ENCODE measurements around the gene TCEA3.

Gene TCEA3

GRCh38 chr1:23446661-23447310, 22.2 kb upstream of the TCEA3 start:
- Histone ChIP-seq H3K79me2 (ENCODE audit: control insufficient read depth, low read length) (no peaks in the 10 kb centered on the region), H3K36me3 (ENCODE audit: control insufficient read depth, low read length) (no peaks in the 10 kb centered on the region), H3F3A (ENCODE audit: control insufficient read depth, insufficient read depth) (no peaks in the 10 kb centered on the region), H3K27ac (ENCODE audit: low read depth, low read length) (no peak overlapping the region), H4K20me1 (ENCODE audit: control insufficient read depth, insufficient read depth, low read depth, low read length) (no peaks in the 10 kb centered on the region), H3K9me2 (replicated peaks; ENCODE audit: control insufficient read depth, low read length) (no peaks in the 10 kb centered on the region), H3K27me3 (ENCODE audit: control insufficient read depth, low read length) (no peaks in the 10 kb centered on the region), H3K4me1 (ENCODE audit: control insufficient read depth, low read length) (no peaks in the 10 kb centered on the region), H3K9me3 (ENCODE audit: control insufficient read depth, insufficient read depth, low read length) (no peaks in the 10 kb centered on the region), H3K4me2 (ENCODE audit: low read length) (no peak overlapping the region), H3K4me3 (ENCODE audit: low read length) (no peak overlapping the region)
- TF ChIP-seq, protein P1, sequence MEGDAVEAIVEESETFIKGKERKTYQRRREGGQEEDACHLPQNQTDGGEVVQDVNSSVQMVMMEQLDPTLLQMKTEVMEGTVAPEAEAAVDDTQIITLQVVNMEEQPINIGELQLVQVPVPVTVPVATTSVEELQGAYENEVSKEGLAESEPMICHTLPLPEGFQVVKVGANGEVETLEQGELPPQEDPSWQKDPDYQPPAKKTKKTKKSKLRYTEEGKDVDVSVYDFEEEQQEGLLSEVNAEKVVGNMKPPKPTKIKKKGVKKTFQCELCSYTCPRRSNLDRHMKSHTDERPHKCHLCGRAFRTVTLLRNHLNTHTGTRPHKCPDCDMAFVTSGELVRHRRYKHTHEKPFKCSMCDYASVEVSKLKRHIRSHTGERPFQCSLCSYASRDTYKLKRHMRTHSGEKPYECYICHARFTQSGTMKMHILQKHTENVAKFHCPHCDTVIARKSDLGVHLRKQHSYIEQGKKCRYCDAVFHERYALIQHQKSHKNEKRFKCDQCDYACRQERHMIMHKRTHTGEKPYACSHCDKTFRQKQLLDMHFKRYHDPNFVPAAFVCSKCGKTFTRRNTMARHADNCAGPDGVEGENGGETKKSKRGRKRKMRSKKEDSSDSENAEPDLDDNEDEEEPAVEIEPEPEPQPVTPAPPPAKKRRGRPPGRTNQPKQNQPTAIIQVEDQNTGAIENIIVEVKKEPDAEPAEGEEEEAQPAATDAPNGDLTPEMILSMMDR (IDR thresholded peaks at IDR 0.05; ENCODE audit: low read depth, low read length, poor library complexity, severe bottlenecking), result no peak
- TF ChIP-seq EZH2phosphoT487 (IDR thresholded peaks at IDR 0.05; ENCODE audit: borderline replicate concordance, low read length), result no peak

GRCh38 chr1:23444596-23445390, 20.2 kb upstream of the TCEA3 start:
- Histone ChIP-seq H3K4me1 (ENCODE audit: control insufficient read depth, low read length) (no peaks in the 10 kb centered on the region), H3K9me2 (replicated peaks; ENCODE audit: control insufficient read depth, low read length) (no peaks in the 10 kb centered on the region), H3K9me3 (ENCODE audit: control insufficient read depth, insufficient read depth, low read length) (no peaks in the 10 kb centered on the region)

GRCh38 chr1:23444104-23444533, 19.6 kb upstream of the TCEA3 start:
- no peak overlapping the region for H3K4me2 ChIP-seq (ENCODE audit: low read length)
- no peaks in the 10 kb centered on the region for H3K27me3 ChIP-seq (ENCODE audit: control insufficient read depth, low read length)

More at GRCh38 chr1:23444596-23445390, 20.2 kb upstream of the TCEA3 start:
- Histone ChIP-seq H3K36me3 (ENCODE audit: control insufficient read depth, low read length) (no peaks in the 10 kb centered on the region), H4K20me1 (ENCODE audit: control insufficient read depth, insufficient read depth, low read depth, low read length) (no peaks in the 10 kb centered on the region), H3K27ac (ENCODE audit: low read depth, low read length) (no peak overlapping the region), H3F3A (ENCODE audit: control insufficient read depth, insufficient read depth) (no peaks in the 10 kb centered on the region), H3K27me3 (ENCODE audit: control insufficient read depth, low read length) (no peaks in the 10 kb centered on the region), H3K4me3 (ENCODE audit: low read length) (no peak overlapping the region), H3K4me2 (ENCODE audit: low read length) (no peak overlapping the region), H3K79me2 (ENCODE audit: control insufficient read depth, low read length) (no peaks in the 10 kb centered on the region)
- TF ChIP-seq, protein P1 (IDR thresholded peaks at IDR 0.05; ENCODE audit: low read depth, low read length, poor library complexity, severe bottlenecking), result no peak
- no peak for TF ChIP-seq EZH2phosphoT487 (IDR thresholded peaks at IDR 0.05; ENCODE audit: borderline replicate concordance, low read length)

More at GRCh38 chr1:23444104-23444533, 19.6 kb upstream of the TCEA3 start:
- TF ChIP-seq EZH2phosphoT487 (IDR thresholded peaks at IDR 0.05; ENCODE audit: borderline replicate concordance, low read length), result no peak
- TF ChIP-seq, protein P1 (IDR thresholded peaks at IDR 0.05; ENCODE audit: low read depth, low read length, poor library complexity, severe bottlenecking), result no peak
- Histone ChIP-seq H3K36me3 (ENCODE audit: control insufficient read depth, low read length) (no peaks in the 10 kb centered on the region), H3F3A (ENCODE audit: control insufficient read depth, insufficient read depth) (no peaks in the 10 kb centered on the region), H4K20me1 (ENCODE audit: control insufficient read depth, insufficient read depth, low read depth, low read length) (no peaks in the 10 kb centered on the region), H3K9me2 (replicated peaks; ENCODE audit: control insufficient read depth, low read length) (no peaks in the 10 kb centered on the region), H3K27ac (ENCODE audit: low read depth, low read length) (no peak overlapping the region), H3K79me2 (ENCODE audit: control insufficient read depth, low read length) (no peaks in the 10 kb centered on the region), H3K4me1 (ENCODE audit: control insufficient read depth, low read length) (no peaks in the 10 kb centered on the region), H3K4me3 (ENCODE audit: low read length) (no peak overlapping the region), H3K9me3 (ENCODE audit: control insufficient read depth, insufficient read depth, low read length) (no peaks in the 10 kb centered on the region)

Measured in DOHH2 (cell line).